ENCODE data around the gene KCTD21. TPM values are rescaled to one million over a fixed set of nuclear protein-coding genes. Genes with fewer than 3 reads are reported as not detected.

KCTD21 gene
- total and polyA plus RNA-seq, 2 of the 4 experiments (the other 2 are of a cell fraction), result 12.2 to 12.5 TPM

DNA sequence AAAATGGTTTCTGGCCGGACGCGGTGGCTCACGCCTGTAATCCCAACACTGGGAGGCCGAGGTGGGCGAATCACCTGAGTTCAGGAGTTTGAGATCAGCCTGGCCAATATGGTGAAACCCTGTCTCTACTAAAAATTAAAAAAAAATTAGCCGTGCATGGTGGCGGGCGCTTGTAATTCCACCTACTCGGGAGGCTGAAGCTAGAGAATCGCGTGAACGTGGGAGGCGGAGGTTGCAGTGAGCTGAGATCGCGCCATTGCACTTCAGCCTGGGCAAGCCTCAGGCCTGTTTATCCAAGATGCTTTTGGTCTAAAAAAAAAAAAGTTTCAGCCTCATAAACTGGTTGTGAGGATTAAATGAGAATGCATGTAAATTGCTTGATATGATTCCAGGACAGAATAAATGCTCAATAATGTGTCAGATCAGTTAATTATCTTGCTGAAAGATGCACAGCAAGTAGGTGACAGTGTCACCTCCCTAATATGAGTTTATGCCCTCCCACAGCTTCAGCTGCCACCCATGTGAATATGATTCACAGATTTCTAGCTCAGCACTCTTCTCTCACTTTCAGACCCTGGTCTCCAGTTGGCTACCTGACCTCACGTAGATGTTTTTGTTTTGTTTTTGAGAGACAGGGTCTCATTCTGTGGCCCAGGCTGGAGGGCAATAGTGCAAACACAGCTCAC lies 47.9 kb downstream of the KCTD21 start:
- peak overlapping the region in 1 of 2 experiments; percentile 98; a peak in 1 of 4 replicates for H4K8ac ChIP-seq (ENCODE audit: low read depth in 2 of 2, low read length in 2 of 2)
- dilution Hi-C loops (cut with HindIII; ENCODE audit: low sequenced_read_pairs, unreplicated experiment) (no loop called here), intact Hi-C loops (cut with micrococcal nuclease) (no loop called here), in situ Hi-C loops (cut with MboI; ENCODE audit: low sequenced_read_pairs) (no loop called here)
- H4K5ac ChIP-seq (ENCODE audit: low read depth, low read length), result no peak overlapping the region
- no peak for TF ChIP-seq CHD1 (IDR thresholded peaks at IDR 0.05; ENCODE audit: low read depth, low read length)
- TF ChIP-seq ELK1 (IDR thresholded peaks at IDR 0.05; ENCODE audit: borderline replicate concordance, low read depth, low read length), result no peak
- TF ChIP-seq RAD21 (IDR thresholded peaks at IDR 0.05; ENCODE audit: low read length), result no peak
- TF ChIP-seq, protein P1, sequence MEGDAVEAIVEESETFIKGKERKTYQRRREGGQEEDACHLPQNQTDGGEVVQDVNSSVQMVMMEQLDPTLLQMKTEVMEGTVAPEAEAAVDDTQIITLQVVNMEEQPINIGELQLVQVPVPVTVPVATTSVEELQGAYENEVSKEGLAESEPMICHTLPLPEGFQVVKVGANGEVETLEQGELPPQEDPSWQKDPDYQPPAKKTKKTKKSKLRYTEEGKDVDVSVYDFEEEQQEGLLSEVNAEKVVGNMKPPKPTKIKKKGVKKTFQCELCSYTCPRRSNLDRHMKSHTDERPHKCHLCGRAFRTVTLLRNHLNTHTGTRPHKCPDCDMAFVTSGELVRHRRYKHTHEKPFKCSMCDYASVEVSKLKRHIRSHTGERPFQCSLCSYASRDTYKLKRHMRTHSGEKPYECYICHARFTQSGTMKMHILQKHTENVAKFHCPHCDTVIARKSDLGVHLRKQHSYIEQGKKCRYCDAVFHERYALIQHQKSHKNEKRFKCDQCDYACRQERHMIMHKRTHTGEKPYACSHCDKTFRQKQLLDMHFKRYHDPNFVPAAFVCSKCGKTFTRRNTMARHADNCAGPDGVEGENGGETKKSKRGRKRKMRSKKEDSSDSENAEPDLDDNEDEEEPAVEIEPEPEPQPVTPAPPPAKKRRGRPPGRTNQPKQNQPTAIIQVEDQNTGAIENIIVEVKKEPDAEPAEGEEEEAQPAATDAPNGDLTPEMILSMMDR (conservative IDR thresholded peaks at IDR 0.05; ENCODE audit: low read depth, low read length), result no peak
- TF ChIP-seq POLR2A (IDR thresholded peaks at IDR 0.05; ENCODE audit: low read depth, low read length), result no peak
- TF ChIP-seq MAZ (IDR thresholded peaks at IDR 0.05; ENCODE audit: borderline replicate concordance, low read depth, low read length), result no peak
- no peak for TF ChIP-seq FOS (IDR thresholded peaks at IDR 0.05; ENCODE audit: low read depth, low read length)
- no peak for TF ChIP-seq CEBPB (IDR thresholded peaks at IDR 0.05; ENCODE audit: low read depth, low read length)
- TF ChIP-seq NFE2L2 (IDR thresholded peaks at IDR 0.05; ENCODE audit: low read depth, low read length), result no peak
- no peak for TF ChIP-seq MXI1 (IDR thresholded peaks at IDR 0.05; ENCODE audit: borderline replicate concordance, low read depth, low read length)
- TF ChIP-seq RFX5 (IDR thresholded peaks at IDR 0.05; ENCODE audit: low read depth, low read length), result no peak
- no peak for TF ChIP-seq RCOR1 (IDR thresholded peaks at IDR 0.05; ENCODE audit: insufficient replicate concordance, low read length)
- TF ChIP-seq USF2 (IDR thresholded peaks at IDR 0.05; ENCODE audit: low read depth, low read length), result no peak
- no peak for TF ChIP-seq MAFK (IDR thresholded peaks at IDR 0.05; ENCODE audit: low read depth, low read length)
- TF ChIP-seq BHLHE40 (IDR thresholded peaks at IDR 0.05; ENCODE audit: low read depth, low read length), result no peak
- no peak for TF ChIP-seq SMC3 (IDR thresholded peaks at IDR 0.05; ENCODE audit: low read depth, low read length)
- no peak overlapping the region for H2AK5ac ChIP-seq (ENCODE audit: low read depth, low read length)
- no peaks in the 10 kb centered on the region for H3K36me3 ChIP-seq (ENCODE audit: control insufficient read depth, insufficient read depth, low read length)
- no peak overlapping the region for H2AK9ac ChIP-seq (replicated peaks; ENCODE audit: low read depth, low read length, poor library complexity)
- ChIA-PET CTCF (interaction anchor here (0.6 to 1.3 kb wide), 2 partner anchors 18 to 65 kb away, joined by 3 to 4 read pairs; no protein-coding TSS in a partner anchor), POLR2A (ENCODE audit: unreplicated experiment) (no interaction called here)
- no peak overlapping the region for H3K27ac ChIP-seq (ENCODE audit: insufficient read depth, low read length)
- BruUV-seq (replicated peaks), result no TSS peak
- no peak overlapping the region for H2AFZ ChIP-seq (replicated peaks; ENCODE audit: low read length, poor library complexity)
- H2BK20ac ChIP-seq (ENCODE audit: low read depth, low read length), result no peak overlapping the region
- H3K4me1 ChIP-seq (ENCODE audit: control insufficient read depth, insufficient read depth, low read length), result peaks cover 2% of the 10 kb centered on the region; the same call in 1 of the 2 replicates
- no peak overlapping the region for H3K23ac ChIP-seq (ENCODE audit: low read depth, low read length)
- H2BK15ac ChIP-seq (ENCODE audit: low read depth, low read length), result no peak overlapping the region
- H4K20me1 ChIP-seq (ENCODE audit: insufficient read depth, low read length), result no peaks in the 10 kb centered on the region
- H3K9me1 ChIP-seq (ENCODE audit: insufficient read depth, low read length), result no peaks in the 10 kb centered on the region
- no peak overlapping the region; the same call in 1 of the 2 replicates for H3K4me2 ChIP-seq (ENCODE audit: low read depth, low read length)
- H3K4ac ChIP-seq (ENCODE audit: low read depth, low read length), result no peak overlapping the region
- WGBS, 2 experiments (ENCODE audit: extremely low coverage in 2 of 2, insufficient read length in 1 of 2), result 83% methylated on average over 8 of the region's 17 CpGs; no CpG with 5 or more reads in 1 of the 2 experiments
- no peak overlapping the region for H3K56ac ChIP-seq (ENCODE audit: extremely low read depth, insufficient read depth, low read length)
- H4K91ac ChIP-seq (ENCODE audit: insufficient read depth, low read depth, low read length), result no peak overlapping the region
- no peak overlapping the region for H3K14ac ChIP-seq (replicated peaks; ENCODE audit: low read depth, low read length)
- no peak overlapping the region for H3K9ac ChIP-seq (ENCODE audit: low read depth, low read length)
- no peaks in the 10 kb centered on the region for H3K27me3 ChIP-seq (ENCODE audit: control insufficient read depth, insufficient read depth, low read length)
- H3K18ac ChIP-seq (ENCODE audit: low read depth, low read length), result no peak overlapping the region
- H2BK5ac ChIP-seq (ENCODE audit: low read depth, low read length, poor library complexity, severe bottlenecking), result no peak overlapping the region
- no peak overlapping the region for H2BK120ac ChIP-seq (ENCODE audit: low read depth, low read length)
- H3K4me3 ChIP-seq (ENCODE audit: insufficient read depth, low read depth, low read length), result no peak overlapping the region
- DNase-seq (no peak), ATAC-seq (ENCODE audit: low read depth) (no peak)
- H3K9me3 ChIP-seq (ENCODE audit: control insufficient read depth, insufficient read depth, low read length), result no peaks in the 10 kb centered on the region
- peaks cover 17 to 31% of the 10 kb centered on the region in 2 experiments for H3K79me1 ChIP-seq (ENCODE audit: low read depth in 1 of 2, low read length in 2 of 2)
